ENCODE measurements around the gene C1QB. TPM values are rescaled to one million over a fixed set of nuclear protein-coding genes. Genes with fewer than 3 reads are reported as not detected.

Gene C1QB
- total and polyA plus RNA-seq, 2 of the 8 experiments (the other 6 are each of a cell fraction or from before 2014, with no cell fraction given) = not detected

DNA sequence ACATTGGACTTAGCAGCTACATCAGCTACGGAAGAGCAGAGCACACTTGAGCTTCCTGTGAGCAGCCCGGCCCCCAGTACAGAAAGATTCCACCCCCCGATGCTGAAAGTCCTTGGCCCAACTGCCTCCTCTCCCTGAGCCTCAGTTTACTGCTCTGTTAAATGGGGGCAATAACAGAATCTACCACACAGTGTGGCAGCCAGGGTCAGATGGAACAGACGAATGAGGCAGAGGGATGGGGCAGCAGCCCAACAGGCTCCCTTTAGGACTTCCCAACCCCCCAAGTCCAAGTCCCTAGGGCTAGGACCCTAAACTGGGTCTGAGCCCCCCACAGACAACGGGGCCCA is 39.5 kb upstream of the C1QB start:
- FAIRE-seq (no peak), DNase-seq (ENCODE audit: low read depth in 1 of 2, low spot score in 2 of 2) (no peak)
- WGBS, 2 experiments (ENCODE audit: extremely low coverage in 1 of 2, insufficient coverage in 1 of 2, insufficient read length in 1 of 2, insufficient replicate concordance in 2 of 2, low coverage in 1 of 2, low lambda C conversion rate in 2 of 2, missing lambda C conversion rate in 1 of 2) = 83% methylated on average over 5 of the region's 5 CpGs; no CpG with 5 or more reads in 1 of the 2 experiments
- Histone ChIP-seq H3K23ac (ENCODE audit: insufficient read length) (no peak overlapping the region), H3K9me3 (ENCODE audit: insufficient read depth in 2 of 2, low read depth in 1 of 2, low read length in 1 of 2) (no peaks in the 10 kb centered on the region), H2BK20ac (ENCODE audit: low read length) (no peak overlapping the region), H3K56ac (replicated peaks; ENCODE audit: insufficient read length, low read depth, low read length) (no peak overlapping the region), H3K27me3 (replicated peaks in 1 of 4; ENCODE audit: control insufficient read depth in 3 of 4, extremely low read depth in 1 of 4, insufficient read depth in 3 of 4, low read length in 3 of 4) (no peaks in the 10 kb centered on the region; a peak in 2 of 7 replicates), H3K23me2 (ENCODE audit: low read depth, low read length) (no peaks in the 10 kb centered on the region; the same call in 1 of the 2 replicates), H3K27ac (ENCODE audit: low read depth, low read length) (no peak overlapping the region), H3K18ac (ENCODE audit: extremely low read depth, low read length) (no peak overlapping the region), H3K4me3 (ENCODE audit: extremely low read depth in 1 of 4, insufficient read depth in 2 of 4, low read depth in 3 of 4, low read length in 4 of 4) (no peak overlapping the region), H2BK15ac (ENCODE audit: low read length) (no peak overlapping the region), H3K79me1 (ENCODE audit: low read depth, low read length) (no peaks in the 10 kb centered on the region), H3K14ac (ENCODE audit: insufficient read length) (no peak overlapping the region), H3K36me3 (ENCODE audit: control insufficient read depth in 2 of 4, insufficient read depth in 4 of 4, low read length in 3 of 4) (no peaks in the 10 kb centered on the region), H2BK5ac (ENCODE audit: low read depth, low read length) (no peak overlapping the region), H2BK120ac (replicated peaks; ENCODE audit: low read depth, low read length) (no peak overlapping the region), H4K5ac (ENCODE audit: insufficient read length, low read depth, low read length) (no peak overlapping the region), H3K4ac (replicated peaks; ENCODE audit: insufficient read length, low read depth, low read length) (no peak overlapping the region), H2AK5ac (ENCODE audit: low read depth, low read length) (no peak overlapping the region), H4K91ac (replicated peaks; ENCODE audit: insufficient read length, low read length) (no peak overlapping the region), H3K4me2 (ENCODE audit: insufficient read depth in 1 of 2, low read depth in 2 of 2, low read length in 2 of 2) (no peak overlapping the region), H2AFZ (ENCODE audit: low read length) (no peak overlapping the region), H2BK12ac (ENCODE audit: low read depth, low read length) (no peak overlapping the region), H4K20me1 (replicated peaks in 1 of 2; ENCODE audit: control insufficient read depth in 1 of 2, insufficient read depth in 2 of 2, low read length in 2 of 2) (peaks cover 0 to 8% of the 10 kb centered on the region in 2 experiments), H3K9ac (replicated peaks in 1 of 4; ENCODE audit: extremely low read depth in 1 of 4, low read depth in 3 of 4, low read length in 3 of 4) (no peak overlapping the region), H3K79me2 (ENCODE audit: control insufficient read depth in 1 of 2, insufficient read depth in 2 of 2, low read length in 2 of 2) (no peaks in the 10 kb centered on the region), H4K8ac (ENCODE audit: extremely low read depth, insufficient read depth, low read length) (no peak overlapping the region), H3K4me1 (replicated peaks in 1 of 4; ENCODE audit: control insufficient read depth in 3 of 4, insufficient read depth in 4 of 4, low read length in 3 of 4) (peaks cover 0 to 9% (median 3%) of the 10 kb centered on the region in 4 experiments)
- ChIA-PET POLR2A (ENCODE audit: partially characterized antibody) (interaction anchor here (1.4 kb wide), 1 partner anchor 15 kb away, joined by 3 read pairs; no protein-coding TSS in a partner anchor), CTCF (ENCODE audit: partially characterized antibody) (interaction anchor here (1.3 to 3.4 kb wide), 2 partner anchors 28 to 30 kb away, joined by 5 to 9 read pairs; no protein-coding TSS in a partner anchor)
- TF ChIP-seq TCF12 (IDR thresholded peaks at IDR 0.05; ENCODE audit: low read depth, low read length) (no peak), CHD1 (IDR thresholded peaks at IDR 0.05; ENCODE audit: low read depth, low read length) (no peak), EZH2 (IDR thresholded peaks at IDR 0.05; ENCODE audit: low read depth, low read length, severe bottlenecking) (no peak), SP4 (IDR thresholded peaks at IDR 0.05; ENCODE audit: low read length) (no peak), GABPA (IDR thresholded peaks at IDR 0.05; ENCODE audit: borderline replicate concordance, insufficient read depth, low read length) (no peak), RFX5 (IDR thresholded peaks at IDR 0.05; ENCODE audit: borderline replicate concordance, low read depth, low read length) (no peak), TAF1 (IDR thresholded peaks at IDR 0.05; ENCODE audit: low read depth, low read length) (no peak), HDAC6 (IDR thresholded peaks at IDR 0.05; ENCODE audit: low read depth, low read length) (no peak), NRF1 (IDR thresholded peaks at IDR 0.05; ENCODE audit: low read depth, low read length) (no peak), RBBP5 (IDR thresholded peaks at IDR 0.05; ENCODE audit: borderline replicate concordance, low read depth, low read length) (no peak), TAF7 (optimal IDR thresholded peaks at IDR 0.05; ENCODE audit: borderline replicate concordance, low read depth, low read length) (no peak), CHD2 (IDR thresholded peaks at IDR 0.05; ENCODE audit: low read length) (no peak), SP2 (IDR thresholded peaks at IDR 0.05; ENCODE audit: low read length) (no peak), SIN3A (conservative IDR thresholded peaks at IDR 0.05 in 1 of 2, IDR thresholded peaks at IDR 0.05 in 1 of 2; ENCODE audit: low read depth in 1 of 2, low read length in 2 of 2) (no peak), GTF2F1 (IDR thresholded peaks at IDR 0.05; ENCODE audit: borderline replicate concordance, low read depth, low read length) (no peak)
